Activated CD8-positive, alpha-beta memory T cell treated with anti-CD3 and anti-CD28 coated beads for 36 hours (primary cell): ENCODE data around the gene CMTR1. TPM values are rescaled to one million over a fixed set of nuclear protein-coding genes. Genes with fewer than 3 reads are reported as not detected.
"Not testable (repeated sequence)": the region's sequence is repeated elsewhere in the genome, so short reads cannot be mapped to it uniquely, and the experiment has no call there.

Source experiments
- CTCF ChIA-PET: fragments of 350-600 bp; sonication (Branson Sonifier 250); formaldehyde crosslinking; loops from one replicate; lab custom pipeline; 2021; ENCODE audit warnings: antibody characterized with exemption; lab: Charles Lee
- POLR2A ChIA-PET: fragments of 350-600 bp; sonication (Branson Sonifier 250); formaldehyde crosslinking; loops from one replicate; lab custom pipeline; 2021; ENCODE audit warnings: antibody characterized with exemption; lab: Charles Lee
- total RNA-seq, 2 experiments: library from RNA; stranded (reverse); gene quantifications; one replicate each; pipeline ENCODE4 v1.2.3, GENCODE V29; 2021

Gene CMTR1
- total RNA-seq = 10 to 100 TPM; 44.9 to 45.2 TPM

- CTCF ChIA-PET = interaction anchor here (0.9 to 1.3 kb wide), 2 partner anchors 13 to 221 kb away, joined by 3 read pairs; no protein-coding TSS in a partner anchor
- POLR2A ChIA-PET = interaction anchor here (0.5 to 1.5 kb wide), 3 partner anchors 10 to 143 kb away, joined by 3 to 5 read pairs (median 3); no protein-coding TSS in a partner anchor
Observed at GRCh38 chr6:37432916-37433656, at the start of gene CMTR1. Gene CMTR1, plus strand, starts transcription at chr6:37433221. Its CDS starts 2,409 bp downstream, at chr6:37435630.

DNA sequence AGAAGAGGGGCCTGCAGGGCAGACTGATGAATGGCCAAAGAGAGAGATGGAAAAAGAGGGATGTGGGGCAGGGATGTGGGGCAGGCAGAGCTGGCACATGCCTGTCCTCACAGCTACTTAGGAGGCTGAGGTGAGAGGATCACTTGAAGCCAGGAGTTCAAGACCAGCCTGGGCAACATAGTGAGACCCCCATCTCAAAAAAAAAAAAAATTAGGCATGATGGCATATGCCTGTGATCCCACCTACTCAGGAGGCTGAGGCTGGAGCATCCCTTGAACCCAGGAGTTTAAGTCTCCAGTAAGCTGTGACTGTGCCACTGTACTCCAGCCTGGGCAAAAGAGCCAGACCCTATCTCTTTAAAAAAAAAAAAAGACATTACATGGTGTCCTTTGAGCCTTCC, 44.4 kb upstream of the CMTR1 start:
- ChIA-PET CTCF (no interaction called here), POLR2A (no interaction called here)

- POLR2A ChIA-PET = no interaction called here
- CTCF ChIA-PET = no interaction called here
Observed at GRCh38 chr6:37389857-37390256, 43.2 kb upstream of the CMTR1 start.

- ChIA-PET POLR2A (no interaction called here), CTCF (no interaction called here)
Observed at GRCh38 chr6:37391120-37391519, 41.9 kb upstream of the CMTR1 start.

GRCh38 chr6:37392821-37393220, 40.2 kb upstream of the CMTR1 start:
- POLR2A ChIA-PET = interaction anchor here (0.8 kb wide), 1 partner anchor 630 kb away, joined by 3 read pairs; no protein-coding TSS in a partner anchor
- CTCF ChIA-PET = no interaction called here

DNA sequence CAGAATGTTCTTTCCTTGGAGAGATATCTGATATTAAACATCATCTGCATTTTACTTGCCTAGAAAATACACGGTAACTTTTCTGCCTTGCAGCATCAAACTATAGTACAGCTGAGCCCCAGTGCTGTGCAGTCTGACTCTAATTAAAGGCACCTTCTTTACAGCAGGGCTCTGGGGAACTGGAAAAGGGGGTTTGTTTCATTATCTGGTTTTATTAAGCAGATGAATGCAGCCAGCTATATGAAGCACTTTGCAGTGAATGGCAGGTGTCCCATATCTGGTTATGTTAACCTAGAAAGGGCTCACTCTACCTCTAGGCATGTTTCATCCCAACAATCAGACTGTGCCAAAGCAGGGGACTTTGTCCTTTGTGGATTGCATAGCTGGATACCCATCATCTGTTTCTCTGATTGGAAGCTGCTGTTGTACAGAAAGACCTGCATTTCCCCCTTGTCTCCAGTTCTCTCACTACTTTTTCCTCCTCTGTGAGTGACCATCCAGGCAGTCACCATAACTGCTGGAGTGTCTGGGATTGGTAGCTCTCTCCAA, 39.6 kb upstream of the CMTR1 start:
- ChIA-PET POLR2A (interaction anchor here (0.8 kb wide), 1 partner anchor 629 kb away, joined by 3 read pairs; no protein-coding TSS in a partner anchor), CTCF (no interaction called here)

GRCh38 chr6:37396571-37397180, 36.3 kb upstream of the CMTR1 start:
- POLR2A ChIA-PET = no interaction called here
- CTCF ChIA-PET = no interaction called here

DNA sequence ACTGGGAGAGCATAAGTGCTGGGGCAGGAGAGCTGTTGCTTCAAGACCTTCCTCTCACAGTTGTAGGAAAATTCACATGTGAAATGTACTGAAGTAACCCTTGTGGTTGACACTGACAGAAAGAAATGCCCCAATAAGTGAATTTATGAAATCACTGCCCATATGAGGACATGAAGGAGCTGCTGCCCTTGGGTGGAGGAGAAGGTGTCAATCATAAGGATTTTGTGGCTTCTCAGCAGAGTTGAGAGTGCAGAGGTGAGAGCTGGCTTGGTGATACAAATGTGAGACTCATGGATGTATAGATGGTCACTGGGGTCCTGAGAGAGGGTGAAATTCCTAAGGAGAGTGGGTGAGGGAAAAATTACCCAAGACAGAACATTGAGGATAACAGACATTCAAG, 33.9 kb upstream of the CMTR1 start:
- CTCF ChIA-PET = no interaction called here

GRCh38 chr6:37399795-37400490, 33.1 kb upstream of the CMTR1 start:
- CTCF ChIA-PET = no interaction called here
- POLR2A ChIA-PET = no interaction called here

More for the DNA sequence above, 33.9 kb upstream of the CMTR1 start:
- POLR2A ChIA-PET = no interaction called here

- CTCF ChIA-PET, POLR2A ChIA-PET: not testable (repeated sequence)
Observed at GRCh38 chr6:37401658-37402057, 31.4 kb upstream of the CMTR1 start.

GRCh38 chr6:37406726-37407341, 26.2 kb upstream of the CMTR1 start:
- CTCF ChIA-PET = no interaction called here
- POLR2A ChIA-PET = no interaction called here

- POLR2A ChIA-PET = no interaction called here
- CTCF ChIA-PET = interaction anchor here (0.7 kb wide), 1 partner anchor 36 kb away, joined by 3 read pairs; no protein-coding TSS in a partner anchor
Observed at GRCh38 chr6:37407948-37408347, 25.1 kb upstream of the CMTR1 start.

DNA sequence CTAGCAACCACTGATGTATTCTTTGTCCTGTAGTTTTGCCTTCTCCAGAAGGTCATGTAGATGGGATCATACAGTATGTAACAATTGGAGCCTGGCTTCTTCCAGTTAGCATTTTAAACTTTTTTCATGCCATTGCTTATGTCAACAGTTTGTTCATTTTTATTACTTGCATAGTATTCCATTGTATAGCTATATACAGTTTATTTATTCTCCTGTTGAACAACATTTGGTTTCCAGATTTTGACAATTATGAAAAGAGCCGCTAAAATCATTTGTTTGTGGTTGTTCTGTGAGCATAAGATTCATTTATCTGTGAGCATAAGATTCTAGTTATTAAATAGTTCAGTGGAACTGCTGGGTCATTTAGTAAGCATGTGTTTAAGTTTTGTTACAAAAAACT, 23.5 kb upstream of the CMTR1 start:
- CTCF ChIA-PET = interaction anchor here (0.6 kb wide), 1 partner anchor 15 kb away, joined by 4 read pairs; no protein-coding TSS in a partner anchor
- POLR2A ChIA-PET = no interaction called here

GRCh38 chr6:37417393-37417792, 15.6 kb upstream of the CMTR1 start:
- CTCF ChIA-PET = interaction anchor here (1.0 to 1.4 kb wide), 2 partner anchors 17 to 159 kb away, joined by 3 read pairs; no protein-coding TSS in a partner anchor
- POLR2A ChIA-PET = no interaction called here

DNA sequence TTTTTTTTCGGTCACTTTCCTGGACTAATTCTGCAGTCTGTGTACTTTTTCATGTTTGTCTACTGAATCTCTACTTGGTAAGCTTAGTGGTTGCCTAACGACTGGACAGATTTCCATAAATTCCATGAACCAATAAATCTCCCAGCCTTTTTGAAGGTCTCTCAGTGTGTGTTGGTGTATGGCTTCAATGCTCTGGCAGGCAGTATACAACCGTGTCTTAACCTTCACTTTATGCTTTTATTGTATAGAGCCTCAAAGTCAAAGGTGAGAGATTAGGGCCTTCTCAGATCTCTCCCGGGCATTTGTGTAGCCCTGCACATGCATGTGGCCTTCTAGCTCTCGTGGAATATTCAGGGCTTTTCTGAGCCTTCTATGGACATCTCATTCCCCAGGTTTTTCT, 14.3 kb upstream of the CMTR1 start:
- ChIA-PET CTCF (no interaction called here), POLR2A (no interaction called here)

- ChIA-PET CTCF (no interaction called here), POLR2A (no interaction called here)
Observed at GRCh38 chr6:37426058-37426944, 6.7 kb upstream of the CMTR1 start.

DNA sequence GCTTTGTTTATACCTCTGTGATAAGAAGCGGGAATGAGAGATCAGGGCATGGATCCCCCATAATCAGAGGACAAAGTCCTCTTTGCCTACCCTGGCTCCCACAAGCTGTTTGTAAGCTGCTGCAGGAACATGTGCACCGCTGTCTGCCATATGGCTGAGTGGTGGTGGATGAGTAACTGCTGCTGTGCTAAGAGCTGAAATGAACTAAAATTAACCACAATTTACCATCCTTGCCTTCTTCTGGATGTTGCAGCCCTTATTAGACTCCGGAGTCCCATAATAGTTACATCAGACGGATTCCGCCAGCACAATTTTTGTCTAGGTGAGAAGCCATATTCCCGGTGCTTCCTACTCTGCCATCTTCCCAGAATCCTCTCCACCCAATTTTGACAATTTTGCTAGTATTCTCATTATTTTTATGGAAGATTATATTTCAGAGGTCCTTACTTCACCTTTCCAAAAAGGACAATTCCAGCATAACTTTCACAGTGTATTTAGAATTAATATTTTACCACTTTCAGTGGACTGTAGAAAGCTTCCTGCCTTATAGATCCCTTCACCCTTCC, 6.0 kb upstream of the CMTR1 start:
- POLR2A ChIA-PET = no interaction called here

DNA sequence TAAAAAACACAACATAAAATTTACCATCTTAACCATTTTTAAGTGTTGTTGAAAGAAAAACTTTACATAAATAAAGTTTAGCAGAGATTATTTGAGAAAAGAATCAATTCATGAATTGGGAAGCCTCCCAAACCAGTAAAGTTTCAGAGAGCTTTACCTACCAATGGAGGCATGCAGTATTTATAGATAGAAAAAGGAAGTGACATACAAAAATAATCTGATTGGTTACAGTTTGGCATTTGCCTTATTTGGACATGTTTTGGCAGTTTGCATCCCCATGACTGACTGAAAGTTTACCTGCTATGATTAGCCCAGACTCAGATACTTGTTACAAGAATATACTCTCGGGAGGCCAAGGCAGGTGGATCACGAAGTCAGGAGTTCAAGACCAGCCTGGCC, 3.7 kb upstream of the CMTR1 start:
- ChIA-PET CTCF (no interaction called here), POLR2A (no interaction called here)

More for the DNA sequence above, 6.0 kb upstream of the CMTR1 start:
- CTCF ChIA-PET = no interaction called here
